B cell (primary cell): ENCODE measurements around the gene PPP2R5D. TPM values are rescaled to one million over a fixed set of nuclear protein-coding genes. Genes with fewer than 3 reads are reported as not detected.

ENCODE experiments used
- ATAC-seq: fragments of 200-7000 bp; cut with Tn5 transposase; one replicate; pipeline ENCODE4 v1.10.0; 2021; ENCODE audit warnings: low read depth, mild to moderate bottlenecking, moderate number of reproducible peaks, moderate library complexity
- CTCF ChIA-PET: fragments of 350-600 bp; sonication (Branson Sonifier 250); formaldehyde crosslinking; loops from one replicate; lab custom pipeline; 2021; ENCODE audit warnings: antibody characterized with exemption, inconsistent platforms; lab: Charles Lee
- POLR2A ChIA-PET: fragments of 350-600 bp; sonication (Branson Sonifier 250); formaldehyde crosslinking; loops from one replicate; lab custom pipeline; 2021; ENCODE audit warnings: antibody characterized with exemption; lab: Charles Lee
- DNase-seq: peaks from one replicate; pipeline ENCODE4 v3.0.0; 2013
- H2AFZ ChIP-seq: 2 replicates; pipeline ENCODE4 v1.6.1; 2012; ENCODE audit warnings: mild to moderate bottlenecking, low read depth, low read length; ENCODE audit not compliant: insufficient read depth, poor library complexity, severe bottlenecking
- H3K27ac ChIP-seq, 2 donors: 1 replicate in 1 of 2; 2 replicates in 1 of 2; pipeline ENCODE4 v1.5.1; 2012 to 2013; ENCODE audit warnings: low read length in 2 of 2, mild to moderate bottlenecking in 2 of 2, moderate library complexity in 1 of 2
- H3K27me3 ChIP-seq, 4 experiments: fragments of 200-600 bp in 1 of 4; sonication (generic) in 1 of 4; replicated peaks in 1 of 4; 1 replicate in 2 of 4; 2 replicates in 2 of 4; pipeline versions ENCODE4 v1.6.1 to v1.7.0; 2013 to 2016; ENCODE audit warnings: low read length in 3 of 4, mild to moderate bottlenecking in 2 of 4, mixed read lengths in 1 of 4, moderate library complexity in 1 of 4; ENCODE audit not compliant: insufficient read depth in 4 of 4, control insufficient read depth in 3 of 4; ENCODE audit errors: control extremely low read depth in 1 of 4
- H3K36me3 ChIP-seq, 2 experiments: replicated peaks in 1 of 2; 1 replicate in 1 of 2; 2 replicates in 1 of 2; pipeline versions ENCODE4 v1.6.1 to v1.7.1; 2013; ENCODE audit warnings: low read length in 1 of 2; ENCODE audit not compliant: insufficient read depth in 2 of 2, control insufficient read depth in 1 of 2; ENCODE audit errors: control extremely low read depth in 1 of 2, extremely low read depth in 1 of 2
- H3K4me1 ChIP-seq, 2 donors: fragments of 200-600 bp in 1 of 2; sonication (generic) in 1 of 2; 1 replicate in 1 of 2; 2 replicates in 1 of 2; pipeline versions ENCODE4 v1.5.1 to v1.6.1; 2013 to 2017; ENCODE audit warnings: low read length in 2 of 2; ENCODE audit not compliant: control insufficient read depth in 2 of 2, insufficient read depth in 2 of 2
- H3K4me2 ChIP-seq: replicated peaks from 2 replicates; pipeline ENCODE3; 2012; ENCODE audit warnings: mild to moderate bottlenecking, low read depth, low read length; ENCODE audit not compliant: poor library complexity, severe bottlenecking
- H3K4me3 ChIP-seq, 5 experiments: fragments of 200-600 bp in 1 of 5; sonication (generic) in 1 of 5; 1 replicate in 3 of 5; 2 replicates in 2 of 5; pipeline versions ENCODE4 v1.5.1 to v1.7.0; 2011 to 2016; ENCODE audit warnings: low read length in 4 of 5, mild to moderate bottlenecking in 4 of 5, low read depth in 2 of 5, control low read depth in 1 of 5, moderate library complexity in 1 of 5; ENCODE audit not compliant: insufficient read depth in 1 of 5; ENCODE audit errors: control extremely low read depth in 1 of 5, extremely low read depth in 1 of 5
- H3K79me2 ChIP-seq: fragments of 200-600 bp; sonication (generic); one replicate; pipeline ENCODE4 v1.6.0; 2016; ENCODE audit warnings: low read length; ENCODE audit not compliant: control insufficient read depth, insufficient read depth
- H3K9ac ChIP-seq: fragments of 200-600 bp; sonication (generic); 2 replicates; pipeline ENCODE4 v1.6.1; 2017; ENCODE audit warnings: mild to moderate bottlenecking, low read length, moderate library complexity
- H3K9me3 ChIP-seq, 3 donors: one replicate each; pipeline versions ENCODE4 v1.6.1 to v1.7.1; 2013; ENCODE audit warnings: low read length in 2 of 3; ENCODE audit not compliant: control insufficient read depth in 2 of 3, insufficient read depth in 1 of 3; ENCODE audit errors: control extremely low read depth in 1 of 3
- H4K20me1 ChIP-seq: 2 replicates; pipeline ENCODE4 v1.6.0; 2012; ENCODE audit warnings: mild to moderate bottlenecking, low read length; ENCODE audit not compliant: insufficient read depth, control insufficient read depth, poor library complexity, severe bottlenecking
- H3K27ac Mint-ChIP-seq: one replicate; pipeline ENCODE4 v1.8.0; 2021; ENCODE audit warnings: mixed read lengths
- H3K27me3 Mint-ChIP-seq: one replicate; pipeline ENCODE4 v1.8.0; 2021; ENCODE audit warnings: mixed read lengths
- H3K4me1 Mint-ChIP-seq: one replicate; pipeline ENCODE4 v1.8.0; 2021; ENCODE audit warnings: mixed read lengths
- H3K4me3 Mint-ChIP-seq: one replicate; pipeline ENCODE4 v1.8.0; 2021; ENCODE audit warnings: mixed read lengths
- H3K9me3 Mint-ChIP-seq: one replicate; pipeline ENCODE4 v1.8.0; 2022; ENCODE audit warnings: mixed read lengths; ENCODE audit not compliant: insufficient read depth
- EZH2 ChIP-seq: IDR thresholded peaks from 2 replicates; pipeline ENCODE4 v1.6.1; 2012; ENCODE audit warnings: borderline replicate concordance, low read depth, mild to moderate bottlenecking, moderate library complexity, low read length; ENCODE audit not compliant: insufficient read depth, poor library complexity, severe bottlenecking
- WGBS: methylation state at CpG from one replicate; pipeline ENCODE4 v1.1.5; 2013; ENCODE audit warnings: missing lambda C conversion rate; ENCODE audit not compliant: insufficient coverage; 5-methylcytosine and 5-hydroxymethylcytosine counted together
- intact Hi-C: fragments of 100-400 bp; cut with micrococcal nuclease; formaldehyde crosslinking; loops from one replicate; pipeline ENCODE4 v1.10.0; 2022
- polyA plus RNA-seq: library from polyadenylated mRNA; depleted of rRNA; stranded (reverse); fragments of >200 nt; gene quantifications from 2 replicates; pipeline ENCODE4 v1.2.3, GENCODE V29; 2012
- total RNA-seq, 2 donors: library from RNA; stranded (reverse); fragments of 120-200 nt in 1 of 2; gene quantifications; 1 replicate in 1 of 2; 2 replicates in 1 of 2; pipeline versions ENCODE4 v1.2.3 to v1.2.4, GENCODE V29; 2013 to 2022
- TF ChIP-seq, protein P1 (sequence below): fragments of 200-600 bp; IDR thresholded peaks from one replicate; pipeline ENCODE4 v1.8.0; 2022; ENCODE audit warnings: antibody characterized with exemption, mild to moderate bottlenecking

PPP2R5D gene
- total and polyA plus RNA-seq, 2 donors (not counting 1 experiment from before 2014, with no cell fraction given) = 23.2 to 23.6 TPM

DNA sequence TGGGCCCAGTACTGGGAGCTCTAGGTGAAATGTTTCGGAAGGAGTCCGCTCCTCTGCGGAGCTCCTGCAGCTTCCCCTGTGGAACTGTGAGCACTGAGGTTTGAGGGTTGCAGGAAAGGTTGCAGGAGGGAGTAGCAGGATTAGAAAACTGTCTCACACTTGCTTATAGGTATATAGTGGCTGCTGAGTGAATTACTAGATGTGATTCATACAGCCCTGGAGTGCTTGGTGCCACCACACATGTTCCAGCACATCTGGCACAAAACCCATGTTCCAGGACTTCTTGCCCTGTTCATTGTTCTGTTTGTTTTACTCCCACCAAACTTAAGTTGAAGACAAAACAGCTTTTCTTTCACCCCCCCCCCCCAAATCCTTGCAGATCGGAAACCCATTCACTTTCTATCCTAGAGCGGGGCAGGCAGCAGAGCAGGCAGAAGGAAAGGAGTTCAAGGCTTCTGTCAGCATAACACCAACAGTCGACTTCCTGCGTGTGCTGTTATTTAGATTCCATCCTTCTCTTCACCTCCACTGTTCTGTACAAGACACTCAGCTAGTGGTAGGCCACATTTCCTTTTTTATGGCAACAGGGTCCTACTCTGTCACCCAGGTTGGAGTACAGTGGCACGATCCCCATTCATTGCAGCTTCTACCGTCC lies 4.7 kb upstream of the PPP2R5D start:
- Mint-ChIP-seq H3K4me1 (peaks cover 41% of the 10 kb centered on the region), H3K9me3 (no peaks in the 10 kb centered on the region), H3K27ac (peak overlapping the region; percentile 98), H3K27me3 (no peaks in the 10 kb centered on the region), H3K4me3 (peak overlapping the region; percentile 98)
- ChIA-PET POLR2A (interaction anchor here (0.8 to 4.0 kb wide), 4 partner anchors 34 to 80 kb away, joined by 3 to 53 read pairs (median 8); partner anchors contain the start of genes CNPY3, KLC4, KLHDC3 and MEA1), CTCF (interaction anchor here (0.7 to 2.7 kb wide), 5 partner anchors 48 to 530 kb away, joined by 3 to 6 read pairs (median 3); partner anchors contain the start of gene LRRC73)
- Histone ChIP-seq H3K79me2 (peaks cover 62% of the 10 kb centered on the region), H3K4me1 (peaks cover 19 to 32% of the 10 kb centered on the region in 2 donors), H3K36me3 (peaks cover 0 to 5% of the 10 kb centered on the region in 2 experiments), H3K9me3 (no peaks in the 10 kb centered on the region), H3K9ac (peak overlapping the region; percentile 86), H3K4me2 (peak overlapping the region; percentile 82), H4K20me1 (no peaks in the 10 kb centered on the region), H3K27me3 (no peaks in the 10 kb centered on the region), H3K27ac (peak overlapping the region; percentile 73 to 85), H2AFZ (peak overlapping the region; percentile 82), H3K4me3 (peak overlapping the region; percentile 71 to 88 (median 80))
- TF ChIP-seq EZH2 = no peak
- TF ChIP-seq, protein P1, sequence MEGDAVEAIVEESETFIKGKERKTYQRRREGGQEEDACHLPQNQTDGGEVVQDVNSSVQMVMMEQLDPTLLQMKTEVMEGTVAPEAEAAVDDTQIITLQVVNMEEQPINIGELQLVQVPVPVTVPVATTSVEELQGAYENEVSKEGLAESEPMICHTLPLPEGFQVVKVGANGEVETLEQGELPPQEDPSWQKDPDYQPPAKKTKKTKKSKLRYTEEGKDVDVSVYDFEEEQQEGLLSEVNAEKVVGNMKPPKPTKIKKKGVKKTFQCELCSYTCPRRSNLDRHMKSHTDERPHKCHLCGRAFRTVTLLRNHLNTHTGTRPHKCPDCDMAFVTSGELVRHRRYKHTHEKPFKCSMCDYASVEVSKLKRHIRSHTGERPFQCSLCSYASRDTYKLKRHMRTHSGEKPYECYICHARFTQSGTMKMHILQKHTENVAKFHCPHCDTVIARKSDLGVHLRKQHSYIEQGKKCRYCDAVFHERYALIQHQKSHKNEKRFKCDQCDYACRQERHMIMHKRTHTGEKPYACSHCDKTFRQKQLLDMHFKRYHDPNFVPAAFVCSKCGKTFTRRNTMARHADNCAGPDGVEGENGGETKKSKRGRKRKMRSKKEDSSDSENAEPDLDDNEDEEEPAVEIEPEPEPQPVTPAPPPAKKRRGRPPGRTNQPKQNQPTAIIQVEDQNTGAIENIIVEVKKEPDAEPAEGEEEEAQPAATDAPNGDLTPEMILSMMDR = no peak
- ATAC-seq (no peak), DNase-seq (no peak)
- 34% methylated on average over 8 of the region's 9 CpGs for WGBS
- intact Hi-C loops = loop anchor here (1.0 to 2.0 kb wide), 5 partner anchors 19 to 195 kb away; partner anchors contain the start of genes CNPY3, GNMT, KLC4 and MEA1

- Histone ChIP-seq H3K36me3 (no peaks in the 10 kb centered on the region), H2AFZ (no peak overlapping the region), H3K9me3 (no peaks in the 10 kb centered on the region), H3K4me3 (no peak overlapping the region), H3K27ac (no peak overlapping the region), H3K9ac (no peak overlapping the region), H4K20me1 (no peaks in the 10 kb centered on the region), H3K27me3 (no peaks in the 10 kb centered on the region), H3K4me2 (no peak overlapping the region), H3K4me1 (peaks cover 24 to 45% of the 10 kb centered on the region in 2 donors), H3K79me2 (peaks cover 76% of the 10 kb centered on the region)
- H3K9me3 Mint-ChIP-seq = no peaks in the 10 kb centered on the region
- ChIA-PET POLR2A (interaction anchor here (0.6 kb wide), 2 partner anchors 34 to 72 kb away, joined by 7 to 10 read pairs; no protein-coding TSS in a partner anchor), CTCF (no interaction called here)
- ATAC-seq (no peak), DNase-seq (no peak)
- H3K4me3 Mint-ChIP-seq = no peak overlapping the region
- no peak overlapping the region for H3K27ac Mint-ChIP-seq
- intact Hi-C loops = no loop called here
- H3K27me3 Mint-ChIP-seq = no peaks in the 10 kb centered on the region
- H3K4me1 Mint-ChIP-seq = peaks cover 48% of the 10 kb centered on the region
- TF ChIP-seq EZH2 = no peak
- TF ChIP-seq, protein P1 = no peak
- 94% methylated on average over 3 of the region's 5 CpGs for WGBS
These were observed 2.5 kb upstream of the PPP2R5D start for GRCh38 chr6:42981836-42982235.
